Neural cell (in vitro differentiated cells): ENCODE measurements around the gene LBX2. TPM values are rescaled to one million over a fixed set of nuclear protein-coding genes. Genes with fewer than 3 reads are reported as not detected.

Experiments
- H2AFZ ChIP-seq: fragments of 200-600, 300-800 bp; sonication (generic), shearing (Covaris generic); 2 replicates; pipeline ENCODE4 v1.6.0; 2014; ENCODE audit warnings: low read depth, mild to moderate bottlenecking, antibody characterized with exemption, low read length, moderate library complexity
- H3F3A ChIP-seq: fragments of 200-600 bp; shearing (Covaris generic); 2 replicates; pipeline ENCODE4 v1.6.1; 2016; ENCODE audit warnings: mild to moderate bottlenecking, moderate library complexity, mixed read lengths, antibody characterized with exemption, low read length; ENCODE audit not compliant: insufficient read depth, poor library complexity, severe bottlenecking
- H3K27ac ChIP-seq: fragments of 200-600, 300-800 bp; sonication (generic), shearing (Covaris generic); 2 replicates; pipeline ENCODE4 v1.5.1; 2014; ENCODE audit warnings: mild to moderate bottlenecking, low read length, moderate library complexity
- H3K27me3 ChIP-seq: fragments of 300-800, 200-600 bp; sonication (generic), shearing (Covaris generic); 2 replicates; pipeline ENCODE4 v1.6.0; 2014; ENCODE audit warnings: mild to moderate bottlenecking, low read depth, low read length, moderate library complexity; ENCODE audit not compliant: insufficient read depth
- H3K36me3 ChIP-seq: fragments of 300-800, 200-600 bp; sonication (generic), shearing (Covaris generic); 2 replicates; pipeline ENCODE4 v1.5.1; 2014; ENCODE audit warnings: mild to moderate bottlenecking, antibody characterized with exemption, low read length, moderate library complexity; ENCODE audit not compliant: insufficient read depth
- H3K4me2 ChIP-seq: fragments of 300-800, 200-600 bp; sonication (generic), shearing (Covaris generic); 2 replicates; pipeline ENCODE4 v1.6.0; 2014; ENCODE audit warnings: mild to moderate bottlenecking, low read length
- H3K4me3 ChIP-seq: fragments of 300-800, 200-600 bp; sonication (generic), shearing (Covaris generic); 2 replicates; pipeline ENCODE4 v1.5.1; 2014; ENCODE audit warnings: mild to moderate bottlenecking, low read length, moderate library complexity
- H3K79me2 ChIP-seq: fragments of 200-600 bp; shearing (Covaris generic); replicated peaks from 2 replicates; pipeline ENCODE4 v1.6.0; 2014; ENCODE audit warnings: mild to moderate bottlenecking, low read length, moderate library complexity; ENCODE audit not compliant: insufficient read depth
- H3K9ac ChIP-seq: fragments of 300-800, 200-600 bp; sonication (generic), shearing (Covaris generic); 2 replicates; pipeline ENCODE4 v1.6.1; 2016; ENCODE audit warnings: mild to moderate bottlenecking, low read length, mixed read lengths
- H3K9me2 ChIP-seq: fragments of 200-600 bp; shearing (Covaris generic); 2 replicates; pipeline ENCODE4 v1.6.1; 2016; ENCODE audit warnings: mild to moderate bottlenecking, low read length, mixed read lengths; ENCODE audit not compliant: insufficient read depth
- H3K9me3 ChIP-seq: fragments of 200-600, 300-800 bp; sonication (generic), shearing (Covaris generic); 2 replicates; pipeline ENCODE4 v1.6.1; 2016; ENCODE audit warnings: mild to moderate bottlenecking, mixed run types, low read length, moderate library complexity, mixed read lengths
- H4K20me1 ChIP-seq: fragments of 200-600 bp; shearing (Covaris generic); 2 replicates; pipeline ENCODE4 v1.6.1; 2016; ENCODE audit warnings: mild to moderate bottlenecking, mixed run types; ENCODE audit not compliant: insufficient read depth
- CTCF ChIP-seq: fragments of 450-650 bp; IDR thresholded peaks from 2 replicates; pipeline ENCODE4 v1.5.1; 2014; ENCODE audit warnings: antibody characterized with exemption, mild to moderate bottlenecking, moderate library complexity; ENCODE audit not compliant: poor library complexity, severe bottlenecking
- EP300 ChIP-seq: fragments of 450-650 bp; conservative IDR thresholded peaks from 2 replicates; pipeline ENCODE4 v1.6.1; 2014; ENCODE audit warnings: antibody characterized with exemption, mild to moderate bottlenecking, moderate library complexity; ENCODE audit not compliant: poor library complexity, severe bottlenecking
- EZH2 ChIP-seq: fragments of 200-600, 300-800 bp; shearing (Covaris generic), sonication (generic); IDR thresholded peaks from 2 replicates; pipeline ENCODE4 v1.6.1; 2014; ENCODE audit warnings: antibody characterized with exemption, low read length, borderline replicate concordance, mild to moderate bottlenecking; ENCODE audit not compliant: insufficient read depth, poor library complexity, severe bottlenecking
- MXI1 ChIP-seq: fragments of 450-650 bp; conservative IDR thresholded peaks from 2 replicates; pipeline ENCODE4 v1.6.1; 2014; ENCODE audit warnings: antibody characterized with exemption, mild to moderate bottlenecking; ENCODE audit not compliant: poor library complexity, severe bottlenecking
- POLR2AphosphoS5 ChIP-seq: IDR thresholded peaks from 2 replicates; pipeline ENCODE4 v1.6.1; 2012
- RAD21 ChIP-seq: fragments of 450-650 bp; conservative IDR thresholded peaks from 2 replicates; pipeline ENCODE4 v1.6.1; 2014; ENCODE audit warnings: antibody characterized with exemption, mild to moderate bottlenecking, moderate library complexity
- REST ChIP-seq: IDR thresholded peaks from 2 replicates; pipeline ENCODE4 v1.6.1; 2012; ENCODE audit warnings: borderline replicate concordance
- SMC3 ChIP-seq: fragments of 450-650 bp; conservative IDR thresholded peaks from 2 replicates; pipeline ENCODE4 v1.6.1; 2014; ENCODE audit warnings: antibody characterized with exemption, mild to moderate bottlenecking, moderate library complexity; ENCODE audit not compliant: poor library complexity
- TAF1 ChIP-seq: IDR thresholded peaks from 2 replicates; pipeline ENCODE4 v1.6.1; 2012; ENCODE audit warnings: low read depth
- polyA plus RNA-seq: library from polyadenylated mRNA; depleted of rRNA; stranded (reverse); fragments of >200 nt; gene quantifications from 2 replicates; pipeline ENCODE4 v1.2.3, GENCODE V29; 2014

LBX2 gene
- polyA plus RNA-seq, 1 donor from 2014 or later: not detected

GRCh38 chr2:74527741-74528140 is 28.3 kb upstream of the LBX2 start:
- H3K27me3 ChIP-seq: no peaks in the 10 kb centered on the region
- no peak overlapping the region for H3K27ac ChIP-seq
- H3K4me3 ChIP-seq: no peak overlapping the region
- peaks cover 14% of the 10 kb centered on the region for H3K79me2 ChIP-seq
- H3K9ac ChIP-seq: no peak overlapping the region
- no peaks in the 10 kb centered on the region for H3K9me2 ChIP-seq
- no peaks in the 10 kb centered on the region for H4K20me1 ChIP-seq
- no peaks in the 10 kb centered on the region for H3F3A ChIP-seq
- H3K4me2 ChIP-seq: no peak overlapping the region
- no peak for TF ChIP-seq EZH2
- TF ChIP-seq MXI1: no peak
- TF ChIP-seq POLR2AphosphoS5: no peak
- no peak for TF ChIP-seq SMC3
- TF ChIP-seq EP300: no peak
- no peak for TF ChIP-seq CTCF
- TF ChIP-seq RAD21: no peak
- TF ChIP-seq REST: no peak
- TF ChIP-seq TAF1: no peak
- H2AFZ ChIP-seq: no peak overlapping the region
- H3K9me3 ChIP-seq: no peaks in the 10 kb centered on the region
- no peaks in the 10 kb centered on the region for H3K36me3 ChIP-seq

- TF ChIP-seq MXI1: no peak
- TF ChIP-seq RAD21: no peak
- TF ChIP-seq REST: no peak
- TF ChIP-seq EP300: no peak
- TF ChIP-seq TAF1: no peak
- TF ChIP-seq CTCF: no peak
- TF ChIP-seq POLR2AphosphoS5: no peak
- TF ChIP-seq EZH2: no peak
- TF ChIP-seq SMC3: no peak
- Histone ChIP-seq H3K36me3 (no peaks in the 10 kb centered on the region), H3K9me2 (no peaks in the 10 kb centered on the region), H3K27ac (no peak overlapping the region), H3K4me3 (no peak overlapping the region), H3F3A (no peaks in the 10 kb centered on the region), H4K20me1 (no peaks in the 10 kb centered on the region), H3K79me2 (peaks cover 14% of the 10 kb centered on the region), H3K27me3 (peaks cover 7% of the 10 kb centered on the region), H3K9ac (no peak overlapping the region), H3K9me3 (no peaks in the 10 kb centered on the region), H3K4me2 (no peak overlapping the region), H2AFZ (no peak overlapping the region)
Measured at GRCh38 chr2:74526649-74527230, 27.3 kb upstream of the LBX2 start.
